HG02943 (cell line): ENCODE measurements around the gene LGALS1.

Experiments
- ATAC-seq: cut with Tn5 transposase; IDR thresholded peaks from one replicate; pipeline ENCODE4 v1.9.1; 2021; ENCODE audit warnings: mild to moderate bottlenecking, low read depth, moderate library complexity; ENCODE audit not compliant: unreplicated experiment

Gene LGALS1

DNA sequence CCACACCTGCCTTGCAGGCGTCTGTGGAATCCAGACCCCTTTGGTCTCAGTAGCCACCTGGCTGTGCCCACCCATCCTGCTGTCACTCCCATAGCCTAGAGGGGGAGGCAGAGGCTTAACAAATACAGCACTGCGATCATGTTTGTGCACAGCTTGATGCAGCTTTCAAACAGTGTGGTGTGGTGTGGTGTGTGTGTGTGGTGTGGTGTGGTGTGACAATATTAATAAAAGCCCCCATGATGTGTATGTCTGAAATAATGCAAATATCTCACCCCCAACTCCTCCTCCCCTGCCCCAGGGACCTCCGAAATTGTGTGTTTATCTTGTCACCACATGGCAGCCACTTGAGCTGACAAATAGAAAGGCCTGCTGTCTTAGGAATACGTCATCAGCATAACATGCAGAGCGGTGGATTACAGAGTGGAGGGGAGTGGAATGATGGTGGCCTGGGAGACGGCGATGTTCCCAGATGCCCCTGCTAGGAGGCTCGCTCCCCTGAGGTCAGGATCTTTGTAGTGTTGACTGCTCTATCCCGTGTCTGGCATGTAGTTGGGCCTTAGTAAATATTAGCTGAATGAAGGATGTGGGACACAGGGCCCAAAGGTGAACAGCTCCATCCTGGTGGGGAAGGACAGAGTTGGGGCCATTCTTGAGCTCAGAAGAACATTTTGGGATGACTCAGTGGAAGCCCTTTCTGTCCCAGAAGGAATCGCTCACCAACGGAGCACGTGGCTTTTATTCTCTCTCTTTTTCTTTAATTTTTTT lies 14.1 kb upstream of the LGALS1 start:
- ATAC-seq = no peak

GRCh38 chr22:37662039-37662438 lies 13.4 kb upstream of the LGALS1 start:
- ATAC-seq = no peak

DNA sequence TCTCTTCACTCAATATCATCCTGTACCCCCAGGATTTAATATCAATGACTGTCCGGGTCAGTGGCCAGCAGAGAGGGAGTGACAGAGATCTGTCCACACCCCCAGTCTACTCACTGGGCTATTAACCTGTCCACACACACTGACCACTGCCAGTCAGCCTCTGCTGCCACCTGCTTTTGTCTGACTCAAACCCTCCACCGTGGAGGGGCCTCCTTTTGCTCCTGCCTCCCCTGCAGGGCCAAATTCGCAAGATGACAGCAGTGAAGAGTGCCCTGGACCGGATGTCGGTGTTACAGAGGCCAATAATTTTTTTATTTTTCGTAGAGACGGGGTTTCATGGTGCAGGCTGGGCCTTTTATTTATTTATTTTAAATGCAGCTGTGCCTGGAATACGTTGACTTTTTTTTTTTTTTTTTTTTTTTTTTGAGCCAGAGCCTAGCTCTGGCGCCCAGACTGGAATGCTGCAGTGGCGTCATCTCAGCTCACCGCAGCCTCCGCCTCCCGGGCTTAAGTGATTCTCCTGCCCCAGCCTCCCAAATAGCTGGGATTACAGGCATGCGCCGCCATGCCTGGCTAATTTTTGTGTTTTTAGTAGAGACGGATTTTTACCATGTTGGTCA lies 11.8 kb upstream of the LGALS1 start:
- ATAC-seq = no peak

DNA sequence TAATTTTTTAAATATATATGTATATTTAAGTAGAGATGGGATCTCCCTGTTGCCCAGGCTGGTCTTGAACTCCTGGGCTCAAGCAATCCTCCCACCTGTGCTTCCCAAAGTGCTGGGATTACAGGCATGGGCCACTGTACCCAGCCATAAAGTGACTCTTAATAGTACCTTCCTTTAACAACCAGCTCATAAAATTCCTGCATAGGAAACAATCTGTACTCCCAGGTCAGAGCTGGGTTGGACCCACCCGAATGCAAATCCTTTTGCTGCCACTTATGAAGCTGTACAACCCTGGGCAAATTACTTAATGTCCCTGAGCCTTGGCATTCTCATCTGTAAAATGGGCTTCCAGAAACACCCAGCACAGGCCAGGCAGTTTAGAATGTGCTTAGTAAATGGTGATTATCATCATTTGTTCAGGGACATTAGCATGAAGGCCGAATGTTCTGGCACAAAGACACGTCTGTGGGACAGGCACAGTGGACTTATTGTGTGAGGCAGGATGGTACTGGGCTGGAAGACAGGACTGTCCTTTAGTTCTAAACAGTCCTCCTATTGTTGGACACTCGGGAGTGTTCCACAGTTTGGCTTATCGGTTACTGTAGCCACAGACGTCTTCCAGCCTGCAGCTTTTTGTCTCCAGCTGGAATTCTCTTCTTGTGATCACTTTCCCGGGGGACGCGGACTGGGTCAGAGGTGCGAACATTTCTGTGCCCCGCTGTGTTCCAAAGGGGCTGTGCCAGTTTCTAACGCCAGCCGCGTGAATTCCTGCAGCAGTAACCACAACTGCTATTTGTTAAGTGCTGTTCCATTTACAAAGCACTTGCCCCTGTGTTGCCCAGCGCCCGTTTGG lies 11.0 kb upstream of the LGALS1 start:
- ATAC-seq = no peak

DNA sequence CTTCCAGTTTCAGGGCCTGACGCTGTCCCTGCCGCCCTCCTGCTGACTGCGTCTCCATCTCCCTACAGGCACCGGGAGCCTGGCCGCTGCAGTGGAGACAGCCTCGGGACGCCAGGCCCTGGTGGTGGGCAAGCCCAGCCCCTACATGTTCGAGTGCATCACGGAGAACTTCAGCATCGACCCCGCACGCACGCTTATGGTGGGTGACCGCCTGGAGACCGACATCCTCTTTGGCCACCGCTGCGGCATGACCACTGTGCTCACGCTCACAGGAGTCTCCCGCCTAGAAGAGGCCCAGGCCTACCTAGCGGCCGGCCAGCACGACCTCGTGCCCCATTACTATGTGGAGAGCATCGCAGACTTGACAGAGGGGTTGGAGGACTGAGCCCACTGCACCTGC lies 9.9 kb upstream of the LGALS1 start:
- ATAC-seq = no peak

GRCh38 chr22:37669586-37669985 lies 5.8 kb upstream of the LGALS1 start:
- no peak for ATAC-seq

- no peak for ATAC-seq
Measured at GRCh38 chr22:37672206-37672919, 3.1 kb upstream of the LGALS1 start.

GRCh38 chr22:37672920-37673455 lies 2.4 kb upstream of the LGALS1 start:
- ATAC-seq = no peak

GRCh38 chr22:37674248-37674647 lies 1.2 kb upstream of the LGALS1 start:
- no peak for ATAC-seq

DNA sequence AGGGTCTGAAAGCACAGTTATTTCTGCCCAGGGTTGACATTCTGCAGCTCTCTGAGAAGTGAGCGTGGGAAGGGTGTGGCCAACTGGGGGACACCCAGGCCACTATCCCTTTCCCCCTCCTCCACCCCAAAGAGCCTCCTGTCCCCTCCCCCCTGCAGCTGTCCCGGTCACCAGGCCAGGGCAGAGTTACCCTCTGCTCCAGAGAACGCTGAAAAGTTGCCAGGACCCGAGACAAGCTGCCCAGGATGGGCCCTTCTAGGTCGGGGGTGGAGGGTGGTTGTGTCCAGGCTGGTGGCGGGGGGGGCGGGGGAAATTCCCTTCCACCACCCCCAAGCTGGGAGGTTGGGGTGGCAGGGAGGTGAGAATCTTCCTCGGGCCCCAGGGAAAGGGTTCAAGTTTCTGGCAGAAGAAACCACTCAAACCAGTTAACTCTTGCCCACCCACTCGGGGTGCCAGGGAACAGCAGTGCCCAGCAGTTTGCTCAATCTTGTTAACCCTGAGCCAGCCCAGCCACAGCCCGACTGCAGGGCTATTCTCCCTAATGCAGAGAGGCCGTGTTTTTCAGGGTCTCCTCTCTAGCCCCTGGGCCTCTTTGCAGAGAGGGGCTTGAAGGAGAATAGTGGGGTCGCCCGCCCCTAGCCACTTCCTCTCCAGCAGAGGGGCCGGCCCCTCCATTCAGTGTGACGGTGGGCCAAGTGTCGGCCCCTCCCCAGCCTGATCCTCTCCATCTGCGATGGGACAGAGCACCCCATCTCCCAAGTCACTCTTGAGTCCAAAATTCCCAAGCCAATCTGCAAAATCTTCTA lies 697 bp downstream of the LGALS1 start:
- no peak for ATAC-seq

DNA sequence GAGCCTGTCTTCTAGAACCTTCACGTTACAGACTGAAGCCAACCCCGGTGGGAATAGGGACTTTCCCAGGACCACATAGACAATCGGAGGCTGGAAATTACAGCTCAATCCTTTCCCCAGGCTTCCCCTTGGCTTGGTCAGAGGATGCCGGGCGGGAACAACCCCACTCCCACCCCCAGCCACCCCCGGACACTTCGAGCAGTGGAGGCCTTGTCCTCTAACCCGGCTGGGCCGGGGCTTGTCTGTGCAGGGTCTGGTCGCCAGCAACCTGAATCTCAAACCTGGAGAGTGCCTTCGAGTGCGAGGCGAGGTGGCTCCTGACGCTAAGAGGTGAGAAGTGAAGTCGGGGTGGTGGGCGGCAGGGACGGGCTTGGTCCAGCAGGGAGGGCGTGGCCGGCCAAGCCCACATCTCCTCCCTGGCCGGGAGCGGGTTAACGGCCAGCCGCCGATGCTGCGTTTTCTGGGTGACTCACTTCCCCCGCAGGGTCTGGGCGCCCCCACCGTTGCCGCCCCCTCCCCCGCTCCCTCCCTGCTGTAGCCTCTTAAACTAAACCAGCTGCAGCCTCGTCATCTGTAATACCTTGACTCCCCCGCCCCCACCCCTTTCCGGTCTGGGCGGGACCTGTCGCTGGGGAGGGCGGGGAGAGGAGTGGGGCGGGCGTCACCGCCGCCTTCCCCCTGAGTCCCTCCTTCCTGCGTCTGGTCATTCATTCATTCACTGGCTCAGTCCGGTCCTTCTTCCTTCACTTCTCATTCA lies 1.5 kb downstream of the LGALS1 start:
- peak; percentile 46 for ATAC-seq

DNA sequence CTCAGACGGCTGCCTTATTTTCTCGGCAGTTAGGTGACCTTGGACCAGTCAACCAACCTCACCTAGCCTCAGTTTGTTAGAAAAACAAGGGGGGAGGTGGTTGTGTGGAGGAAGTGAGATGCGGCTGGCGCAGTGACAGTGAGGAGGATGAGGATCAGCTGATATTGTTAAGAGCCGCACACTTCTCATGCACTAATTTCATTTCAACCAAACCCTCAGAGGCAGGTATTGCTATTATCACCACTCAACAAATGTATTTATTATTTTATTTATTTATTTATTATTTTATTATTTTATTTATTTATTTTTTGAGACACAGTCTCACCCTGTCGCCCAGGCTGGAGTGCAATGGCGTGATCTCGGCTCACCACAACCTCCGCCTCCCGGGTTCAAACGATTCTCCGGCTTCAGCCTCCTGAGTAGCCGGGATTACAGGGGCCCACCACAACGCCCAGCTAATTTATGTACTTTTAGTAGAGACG lies 2.1 kb downstream of the LGALS1 start:
- ATAC-seq = no peak

DNA sequence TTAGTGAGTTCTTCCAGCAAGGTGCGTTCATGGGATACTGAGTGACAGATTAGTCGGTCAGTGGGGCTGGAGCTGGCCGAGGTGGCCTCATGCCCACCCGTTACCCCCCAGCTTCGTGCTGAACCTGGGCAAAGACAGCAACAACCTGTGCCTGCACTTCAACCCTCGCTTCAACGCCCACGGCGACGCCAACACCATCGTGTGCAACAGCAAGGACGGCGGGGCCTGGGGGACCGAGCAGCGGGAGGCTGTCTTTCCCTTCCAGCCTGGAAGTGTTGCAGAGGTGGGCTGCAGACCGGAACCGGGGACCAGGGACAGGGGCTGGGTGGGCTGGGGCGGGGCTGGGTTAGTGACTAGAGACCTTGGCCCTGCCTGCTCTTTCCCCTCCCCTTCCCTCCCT lies 2.9 kb downstream of the LGALS1 start:
- no peak for ATAC-seq

DNA sequence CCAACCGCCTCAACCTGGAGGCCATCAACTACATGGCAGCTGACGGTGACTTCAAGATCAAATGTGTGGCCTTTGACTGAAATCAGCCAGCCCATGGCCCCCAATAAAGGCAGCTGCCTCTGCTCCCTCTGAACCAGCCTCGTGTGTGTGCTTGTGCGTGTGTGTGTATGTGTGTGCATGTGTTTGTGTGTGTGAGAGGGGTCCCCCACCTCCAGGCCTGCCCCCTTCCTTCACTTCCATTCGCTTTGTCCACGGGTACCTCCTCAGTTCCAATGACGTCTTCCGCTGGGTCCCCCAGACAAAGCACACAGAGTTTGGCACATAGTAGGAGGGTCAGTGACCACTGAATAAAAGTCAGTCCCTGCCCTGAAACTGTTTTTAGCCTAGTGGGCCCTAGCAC lies 4.2 kb downstream of the LGALS1 start:
- ATAC-seq = no peak

DNA sequence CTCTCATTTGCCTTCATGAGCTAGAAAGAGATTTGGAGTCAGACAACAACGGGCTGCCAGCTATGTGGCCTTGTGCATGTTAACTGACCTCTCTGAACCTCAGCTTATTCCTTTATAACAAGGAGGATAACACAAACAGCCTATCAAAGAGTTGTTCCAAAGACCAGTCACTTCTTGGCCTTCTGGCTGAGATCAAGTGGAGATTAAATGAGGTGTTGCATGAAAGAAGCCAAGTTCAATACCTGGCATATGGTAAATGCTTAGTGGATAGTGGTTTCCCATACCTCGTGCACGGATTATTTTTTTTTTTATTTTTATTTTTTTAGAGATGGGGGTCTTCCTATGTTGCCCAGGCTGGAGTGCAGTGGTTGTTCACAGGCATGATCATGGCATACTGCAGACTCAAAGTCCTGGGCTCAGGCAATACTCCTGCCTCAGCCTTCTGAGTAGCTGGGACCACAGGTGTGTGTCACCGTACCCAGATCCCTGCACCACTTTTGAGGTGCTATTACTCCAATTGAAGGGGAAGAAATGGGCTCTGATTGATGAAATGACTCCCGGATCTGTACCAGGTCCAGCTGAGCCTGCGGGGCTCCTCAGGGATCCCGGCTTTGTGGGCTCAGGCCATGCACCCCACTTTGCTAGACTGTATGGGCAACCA lies 4.9 kb downstream of the LGALS1 start:
- ATAC-seq = no peak

- ATAC-seq = no peak
Measured at GRCh38 chr22:37681001-37681424, 5.6 kb downstream of the LGALS1 start.

- ATAC-seq = no peak
Measured at GRCh38 chr22:37681556-37682049, 6.2 kb downstream of the LGALS1 start.
